Breast epithelium (tissue), 4 donors: ENCODE data around the gene PELI2. TPM values are rescaled to one million over a fixed set of nuclear protein-coding genes. Genes with fewer than 3 reads are reported as not detected.

ENCODE experiments used
- DNase-seq, 2 donors: peaks; one replicate each; pipeline ENCODE4 v3.0.0-alpha.2; 2019; ENCODE audit warnings: low spot score in 2 of 2
- H3K27ac ChIP-seq, 2 donors: fragments of 200-600 bp; sonication (generic) in 1 of 2; one replicate each; pipeline ENCODE4 v1.5.1; 2016 to 2019; ENCODE audit warnings: mild to moderate bottlenecking in 1 of 2
- H3K27me3 ChIP-seq, 2 donors: fragments of 200-600 bp; sonication (generic) in 1 of 2; one replicate each; pipeline versions ENCODE4 v1.5.1 to v1.6.0; 2017 to 2019; ENCODE audit warnings: control low read depth in 1 of 2, mild to moderate bottlenecking in 1 of 2
- H3K36me3 ChIP-seq: fragments of 200-600 bp; one replicate; pipeline ENCODE4 v1.5.1; 2019
- H3K4me1 ChIP-seq, 2 donors: fragments of 200-600 bp; sonication (generic); one replicate each; pipeline ENCODE4 v1.5.1; 2016 to 2019; ENCODE audit warnings: control low read depth in 1 of 2
- H3K4me3 ChIP-seq, 3 donors: fragments of 200-600 bp; sonication (generic); 1 replicate in 2 of 3; 2 replicates in 1 of 3; pipeline ENCODE4 v1.5.1; 2016 to 2019; ENCODE audit warnings: mild to moderate bottlenecking in 3 of 3, moderate library complexity in 2 of 3
- H3K9me3 ChIP-seq, 2 donors: fragments of 200-600 bp; sonication (generic) in 1 of 2; one replicate each; pipeline ENCODE4 v1.5.1; 2016 to 2019; ENCODE audit warnings: control low read depth in 1 of 2
- POLR2A ChIP-seq: fragments of 450-650 bp; IDR thresholded peaks from one replicate; pipeline ENCODE4 v1.6.1; 2016; ENCODE audit warnings: antibody characterized with exemption, mild to moderate bottlenecking, moderate library complexity
- POLR2AphosphoS5 ChIP-seq, 3 donors: sonication (generic); formaldehyde crosslinking; IDR thresholded peaks; one replicate each; pipeline ENCODE4 v1.6.1; 2017; ENCODE audit warnings: antibody characterized with exemption in 3 of 3
- intact Hi-C: fragments of 100-400 bp; cut with DNase I; formaldehyde crosslinking; loops from one replicate; pipeline ENCODE4 v1.15.1; 2023; ENCODE audit warnings: low total_unique reads
- total RNA-seq, 3 donors: library from RNA; depleted of rRNA; stranded (reverse); fragments of >200 nt; gene quantifications; one replicate each; pipeline ENCODE4 v1.1.0, GENCODE V29; 2016
- TF ChIP-seq, protein P1 (sequence below), 3 donors: fragments of 450-650 bp; IDR thresholded peaks; one replicate each; pipeline ENCODE4 v1.5.1; 2016 to 2017; ENCODE audit warnings: antibody characterized with exemption in 3 of 3, mild to moderate bottlenecking in 3 of 3, moderate library complexity in 3 of 3

Gene PELI2
- total RNA-seq, 3 donors from 2014 or later = 11.5 to 24.1 (median 16.2) TPM

DNA sequence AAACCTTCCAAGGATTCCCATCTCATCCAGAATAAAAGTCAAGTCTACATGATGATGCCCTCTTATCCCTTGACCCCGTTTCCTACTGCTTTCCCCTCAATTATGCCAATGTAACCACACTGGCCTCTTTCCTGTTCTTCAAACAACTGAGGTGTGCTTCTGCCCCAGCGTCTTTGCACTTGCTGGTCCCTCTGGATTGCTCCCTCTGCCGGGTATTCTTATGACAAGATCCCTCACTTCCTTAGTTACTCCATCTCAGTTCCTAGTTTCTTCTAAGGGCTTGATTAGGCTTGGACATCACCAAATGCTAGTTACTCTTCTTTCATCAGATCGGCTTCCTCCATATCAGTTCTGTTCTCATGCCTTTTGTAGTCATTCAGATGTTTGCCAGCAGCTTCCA is 32.7 kb upstream of the PELI2 start:
- intact Hi-C loops = no loop called here
- no peak for DNase-seq
- Histone ChIP-seq H3K27me3 (no peaks in the 10 kb centered on the region), H3K4me3 (no peak overlapping the region), H3K4me1 (no peaks in the 10 kb centered on the region), H3K27ac (no peak overlapping the region), H3K36me3 (no peaks in the 10 kb centered on the region), H3K9me3 (no peaks in the 10 kb centered on the region)
- no peak for TF ChIP-seq POLR2AphosphoS5 (IDR thresholded peaks at IDR 0.05)
- TF ChIP-seq POLR2A = no peak
- TF ChIP-seq, protein P1, sequence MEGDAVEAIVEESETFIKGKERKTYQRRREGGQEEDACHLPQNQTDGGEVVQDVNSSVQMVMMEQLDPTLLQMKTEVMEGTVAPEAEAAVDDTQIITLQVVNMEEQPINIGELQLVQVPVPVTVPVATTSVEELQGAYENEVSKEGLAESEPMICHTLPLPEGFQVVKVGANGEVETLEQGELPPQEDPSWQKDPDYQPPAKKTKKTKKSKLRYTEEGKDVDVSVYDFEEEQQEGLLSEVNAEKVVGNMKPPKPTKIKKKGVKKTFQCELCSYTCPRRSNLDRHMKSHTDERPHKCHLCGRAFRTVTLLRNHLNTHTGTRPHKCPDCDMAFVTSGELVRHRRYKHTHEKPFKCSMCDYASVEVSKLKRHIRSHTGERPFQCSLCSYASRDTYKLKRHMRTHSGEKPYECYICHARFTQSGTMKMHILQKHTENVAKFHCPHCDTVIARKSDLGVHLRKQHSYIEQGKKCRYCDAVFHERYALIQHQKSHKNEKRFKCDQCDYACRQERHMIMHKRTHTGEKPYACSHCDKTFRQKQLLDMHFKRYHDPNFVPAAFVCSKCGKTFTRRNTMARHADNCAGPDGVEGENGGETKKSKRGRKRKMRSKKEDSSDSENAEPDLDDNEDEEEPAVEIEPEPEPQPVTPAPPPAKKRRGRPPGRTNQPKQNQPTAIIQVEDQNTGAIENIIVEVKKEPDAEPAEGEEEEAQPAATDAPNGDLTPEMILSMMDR (IDR thresholded peaks at IDR 0.05) = no peak

DNA sequence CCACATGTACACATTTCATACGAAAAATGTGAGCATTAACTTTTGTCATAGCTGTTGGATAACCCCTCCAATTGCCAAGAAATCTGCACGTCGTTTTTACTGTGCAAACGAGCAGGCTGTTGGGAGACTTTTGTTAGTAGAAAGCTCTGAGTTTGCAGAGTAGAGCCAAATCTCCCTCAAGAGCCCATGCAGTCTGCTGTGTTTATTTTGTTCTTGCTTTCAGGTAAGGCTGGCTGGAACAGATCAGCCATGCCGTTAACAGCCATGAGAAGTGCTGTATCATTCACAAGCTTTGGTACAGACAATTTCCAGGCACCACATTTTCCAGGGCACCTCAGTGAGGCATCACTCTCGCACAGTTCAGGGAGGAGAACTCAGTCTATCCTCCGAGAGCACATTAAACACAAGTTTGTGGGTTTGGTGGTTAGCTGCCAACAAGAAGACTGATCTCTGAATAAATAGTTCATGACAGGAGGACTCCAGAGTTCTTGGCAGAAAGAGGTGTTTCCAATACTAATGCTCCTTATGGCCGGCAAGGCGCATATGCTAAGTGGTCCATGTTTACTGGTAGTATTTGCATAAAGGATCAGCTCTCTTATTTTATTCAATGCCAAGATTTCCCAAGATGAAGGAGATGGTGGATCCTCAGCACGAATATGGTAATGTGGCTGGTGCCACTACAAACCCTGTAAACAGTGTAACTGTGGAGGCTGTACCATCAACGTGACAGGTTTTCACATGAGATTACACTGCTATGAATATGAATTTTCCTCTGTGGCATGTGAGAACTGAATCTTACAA is 30.3 kb upstream of the PELI2 start:
- intact Hi-C loops = no loop called here
- no peak overlapping the region for H3K4me3 ChIP-seq
- no peak overlapping the region for H3K27ac ChIP-seq
- no peaks in the 10 kb centered on the region for H3K9me3 ChIP-seq
- H3K27me3 ChIP-seq = no peaks in the 10 kb centered on the region
- TF ChIP-seq, protein P1 (IDR thresholded peaks at IDR 0.05) = no peak
- TF ChIP-seq POLR2A (no peak), POLR2AphosphoS5 (IDR thresholded peaks at IDR 0.05) (no peak)
- H3K4me1 ChIP-seq = no peaks in the 10 kb centered on the region
- no peaks in the 10 kb centered on the region for H3K36me3 ChIP-seq
- DNase-seq = no peak

DNA sequence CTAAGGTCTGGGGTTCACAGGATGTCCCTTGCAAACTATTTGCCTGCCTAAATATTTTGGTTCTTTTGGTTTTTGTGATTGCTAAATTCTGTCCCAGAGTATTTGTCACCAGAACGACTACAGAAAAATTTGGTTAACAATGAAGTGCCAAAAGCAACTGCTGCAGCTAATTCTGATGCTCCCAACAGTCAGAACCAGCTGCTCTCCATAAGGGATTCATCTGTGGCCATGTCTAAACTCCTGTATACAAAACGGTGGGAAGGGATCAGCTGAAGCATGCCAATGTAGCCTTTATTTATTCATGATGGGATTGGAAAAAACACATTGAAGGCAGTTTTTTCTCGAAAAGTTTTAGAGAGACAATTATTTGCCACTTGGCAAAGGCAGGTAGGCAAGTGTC is 29.3 kb upstream of the PELI2 start:
- no peak for DNase-seq
- Histone ChIP-seq H3K4me3 (no peak overlapping the region), H3K4me1 (no peaks in the 10 kb centered on the region), H3K36me3 (no peaks in the 10 kb centered on the region), H3K9me3 (no peaks in the 10 kb centered on the region), H3K27ac (no peak overlapping the region), H3K27me3 (no peaks in the 10 kb centered on the region)
- intact Hi-C loops = no loop called here
- TF ChIP-seq POLR2A = no peak
- no peak for TF ChIP-seq POLR2AphosphoS5 (IDR thresholded peaks at IDR 0.05)
- TF ChIP-seq, protein P1 (IDR thresholded peaks at IDR 0.05) = no peak

DNA sequence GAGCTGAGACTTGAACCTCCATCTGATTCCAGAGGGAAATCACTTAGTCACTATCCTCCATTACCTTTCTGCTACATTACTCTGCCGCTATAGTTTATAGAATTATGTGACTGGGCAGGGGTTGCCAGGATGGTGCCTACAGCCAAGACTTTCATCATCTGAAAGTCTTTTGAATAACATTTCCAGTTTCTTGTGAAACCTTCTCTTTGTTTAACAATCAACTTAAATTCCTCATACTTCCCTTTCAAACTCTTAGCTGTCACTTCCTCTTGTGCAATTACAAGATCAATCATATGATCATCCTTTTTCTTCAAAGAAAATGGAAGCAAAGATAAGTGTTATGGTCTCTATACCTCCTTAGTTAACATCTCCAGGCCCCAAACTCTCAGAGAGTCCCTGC is 25.4 kb upstream of the PELI2 start:
- H3K27ac ChIP-seq = no peak overlapping the region
- H3K27me3 ChIP-seq = no peaks in the 10 kb centered on the region
- DNase-seq = no peak
- H3K9me3 ChIP-seq = no peaks in the 10 kb centered on the region
- intact Hi-C loops = no loop called here
- no peaks in the 10 kb centered on the region for H3K4me1 ChIP-seq
- H3K4me3 ChIP-seq = no peak overlapping the region
- H3K36me3 ChIP-seq = no peaks in the 10 kb centered on the region
- TF ChIP-seq, protein P1 (IDR thresholded peaks at IDR 0.05) = no peak
- TF ChIP-seq POLR2AphosphoS5 (IDR thresholded peaks at IDR 0.05) (no peak), POLR2A (no peak)

DNA sequence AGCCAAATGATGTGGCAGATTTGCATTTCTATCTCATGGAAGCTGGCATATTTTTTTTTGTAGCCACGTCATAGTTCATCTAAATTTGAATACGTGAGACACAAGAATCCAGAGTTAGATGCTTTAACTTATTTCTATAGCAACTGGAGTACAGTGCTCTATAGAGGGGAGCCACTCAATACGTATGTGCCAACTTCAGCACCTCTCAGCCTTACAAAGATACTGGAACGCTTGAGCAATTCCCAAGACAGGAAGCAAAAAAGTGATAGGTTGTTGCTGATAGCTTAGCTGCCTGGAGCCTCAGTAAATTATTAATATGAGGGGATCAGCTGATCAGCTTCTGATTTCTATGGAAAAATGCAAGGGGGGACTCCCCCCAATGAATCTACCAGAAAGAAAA is 24.1 kb upstream of the PELI2 start:
- TF ChIP-seq POLR2A = no peak
- TF ChIP-seq, protein P1 (IDR thresholded peaks at IDR 0.05) = no peak
- TF ChIP-seq POLR2AphosphoS5 (IDR thresholded peaks at IDR 0.05) = no peak
- H3K27ac ChIP-seq = no peak overlapping the region
- no peaks in the 10 kb centered on the region for H3K4me1 ChIP-seq
- no peaks in the 10 kb centered on the region for H3K9me3 ChIP-seq
- H3K27me3 ChIP-seq = no peaks in the 10 kb centered on the region
- H3K4me3 ChIP-seq = no peak overlapping the region
- H3K36me3 ChIP-seq = no peaks in the 10 kb centered on the region
- DNase-seq = no peak
- intact Hi-C loops = no loop called here
